Nucleus accumbens (tissue), 56 donors: Measurements from ENCODE around the gene SNX9.
"Not testable (repeated sequence)": the region's sequence is repeated elsewhere in the genome, so short reads cannot be mapped to it uniquely, and the experiment has no call there.

Experiments used
- DNase-seq, 56 donors: peaks; one replicate each; lab custom pipeline; 2025; lab: John Stamatoyannopoulos, UW

Gene SNX9

DNA sequence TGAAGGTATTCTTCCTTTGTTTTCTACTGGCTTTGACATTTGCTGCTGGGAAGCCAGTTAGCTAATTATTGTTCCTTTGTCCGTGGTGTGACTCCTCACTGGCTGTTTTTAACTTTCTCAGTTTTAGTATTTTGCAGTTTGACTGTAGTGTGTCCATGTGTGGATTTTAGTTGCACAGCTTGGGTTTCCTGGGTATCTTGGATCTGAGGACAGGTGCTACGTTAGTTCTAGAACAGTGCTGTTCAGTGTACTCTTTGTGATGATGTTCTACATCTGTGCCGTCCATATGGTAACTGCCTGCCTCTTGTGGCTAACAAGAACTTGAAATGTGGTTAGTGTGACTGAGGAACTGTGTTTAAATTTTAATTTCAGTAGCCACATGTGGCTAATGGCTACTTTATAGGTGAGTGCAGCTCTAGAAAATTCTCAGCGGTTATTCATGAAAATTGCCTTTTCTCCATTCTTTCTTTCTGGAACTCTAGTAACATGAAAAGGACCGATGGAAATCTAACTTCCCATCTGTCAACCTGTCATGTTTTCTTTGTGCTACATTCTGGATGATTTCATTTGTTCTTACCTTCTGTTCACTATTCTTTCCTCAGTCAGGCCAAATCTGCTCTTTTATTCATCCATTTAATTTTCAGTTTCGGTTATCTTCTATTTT lies 7.4 kb downstream of the SNX9 start:
- peak in 3 of 56 donors; percentile 23 to 37 (median 32) for DNase-seq

- DNase-seq = no peak
Measured at GRCh38 chr6:157831018-157831369, 7.9 kb downstream of the SNX9 start.

DNA sequence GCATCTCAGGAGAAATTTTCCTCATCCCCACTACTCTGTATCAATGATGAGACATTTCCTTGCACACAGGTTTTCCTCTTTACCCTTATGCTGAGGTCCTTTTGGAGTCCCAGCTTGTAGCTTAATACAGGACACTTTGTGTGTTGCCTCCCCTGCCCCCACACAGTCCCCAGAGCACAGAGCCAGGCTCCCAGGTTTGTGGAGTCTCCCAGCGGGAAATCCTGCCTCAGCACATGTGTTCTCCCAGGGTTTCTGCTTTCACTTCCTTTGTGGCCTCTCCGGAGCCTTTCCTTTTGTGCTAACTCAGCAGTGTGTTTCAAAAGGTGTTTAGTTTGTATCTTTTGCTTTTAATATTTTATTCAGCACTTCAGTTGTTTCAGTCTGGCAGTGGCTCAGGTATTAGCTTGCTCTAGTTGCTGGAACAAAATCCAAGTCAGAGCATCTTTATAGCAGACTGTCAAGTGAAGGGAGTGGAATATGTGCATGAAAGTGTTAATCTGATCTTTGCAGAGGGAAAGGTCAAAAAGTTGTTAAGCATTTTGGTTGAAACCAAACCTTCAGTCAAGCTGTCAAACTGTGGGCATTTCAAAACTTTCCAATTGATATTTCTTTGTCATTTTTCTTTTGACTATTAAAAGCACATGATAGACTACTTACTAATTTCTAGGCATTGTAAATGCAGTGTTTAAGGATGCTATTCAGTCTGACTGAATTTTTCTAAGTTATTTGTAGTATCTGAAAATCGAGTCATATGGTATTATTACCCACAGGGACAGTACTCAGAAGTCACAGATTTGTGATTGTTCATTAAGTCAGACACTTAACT lies 8.6 kb downstream of the SNX9 start:
- DNase-seq = no peak

DNA sequence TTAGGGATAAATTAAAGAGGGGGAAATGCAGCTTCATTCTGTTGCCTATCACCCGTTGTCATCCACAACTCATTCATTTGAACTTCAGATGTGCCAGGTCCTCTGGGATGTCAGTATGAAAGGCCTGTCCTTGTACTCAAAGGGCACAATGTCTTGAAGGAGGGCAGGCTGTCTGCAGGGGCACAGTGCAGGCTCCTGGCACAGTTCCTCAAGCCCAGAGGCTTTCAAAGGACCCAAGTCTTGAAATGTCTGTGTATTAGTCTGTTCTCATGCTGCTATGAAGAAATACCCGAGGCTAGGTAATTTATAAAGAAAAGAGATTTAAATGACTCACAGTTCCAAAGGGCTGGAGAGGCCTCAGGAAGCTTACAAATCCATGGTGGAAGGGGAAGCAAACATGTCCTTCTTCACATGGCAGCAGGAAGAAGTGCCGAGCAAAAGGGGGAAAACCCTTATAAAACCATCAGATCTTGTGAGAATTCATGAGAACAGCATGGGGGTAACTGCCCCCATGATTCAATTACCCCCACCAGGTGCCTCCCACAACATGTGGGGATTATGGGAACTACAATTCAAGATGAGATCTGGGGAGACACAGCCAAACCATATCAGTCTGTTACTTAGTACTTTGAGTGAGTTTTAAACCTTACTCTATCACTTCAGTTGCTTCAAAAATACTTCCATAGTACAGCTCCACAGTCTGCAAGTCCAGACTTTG lies 9.4 kb downstream of the SNX9 start:
- DNase-seq = no peak

DNA sequence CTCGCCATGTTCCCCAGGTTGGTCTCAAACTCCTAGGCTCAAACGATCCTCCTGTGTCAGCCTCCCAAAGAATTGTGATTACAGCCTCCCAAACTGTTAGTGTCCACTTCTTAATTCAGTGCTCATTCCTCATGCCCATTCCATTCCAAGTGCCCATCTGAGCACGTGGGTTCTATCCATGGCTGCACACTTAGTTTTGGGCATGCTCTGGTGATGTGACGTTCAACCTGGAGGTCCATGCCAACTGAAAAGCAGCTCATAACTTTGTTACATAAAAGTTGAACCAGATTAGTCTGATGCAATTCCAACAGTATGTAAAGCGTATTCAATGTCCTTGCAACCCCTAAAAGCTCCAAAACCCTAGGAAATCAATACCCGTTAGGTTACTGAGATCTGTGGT lies 11.5 kb downstream of the SNX9 start:
- DNase-seq = no peak

DNA sequence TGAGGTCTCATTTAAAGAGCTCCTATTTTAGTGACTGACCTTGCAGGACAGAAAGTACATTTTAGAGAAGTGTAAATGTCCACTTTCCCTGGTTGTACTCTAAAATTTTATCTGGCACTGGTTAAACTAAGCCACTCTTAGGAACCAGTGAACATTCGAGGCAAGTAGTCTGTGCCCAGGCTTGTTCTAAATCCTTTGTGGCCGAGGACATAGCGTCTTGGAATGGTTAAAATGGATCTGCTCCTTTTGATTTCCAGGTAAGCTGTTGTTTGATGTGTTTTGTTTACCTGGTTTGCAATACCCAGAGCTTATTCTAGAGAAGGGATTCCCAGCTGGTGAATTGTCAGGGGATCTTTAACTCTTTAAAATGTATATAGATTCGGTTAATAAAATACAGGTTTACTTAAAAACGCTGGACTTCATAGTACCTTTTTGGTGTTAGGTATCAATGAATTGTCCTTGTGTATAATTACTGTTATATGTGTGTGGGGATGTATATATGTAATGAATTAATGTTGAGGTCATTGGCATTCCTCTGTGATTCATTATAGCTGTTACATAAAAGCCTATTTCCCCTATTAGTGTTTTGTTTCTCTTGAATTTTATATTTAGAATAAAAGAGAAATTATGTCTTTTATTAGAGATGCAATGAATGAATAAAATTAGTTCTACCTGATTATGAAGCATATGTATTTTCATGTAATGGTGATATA lies 15.8 kb downstream of the SNX9 start:
- no peak for DNase-seq

GRCh38 chr6:157839606-157840005 lies 16.6 kb downstream of the SNX9 start:
- no peak for DNase-seq

- DNase-seq = no peak
Measured at GRCh38 chr6:157840261-157840660, 17.2 kb downstream of the SNX9 start.

DNA sequence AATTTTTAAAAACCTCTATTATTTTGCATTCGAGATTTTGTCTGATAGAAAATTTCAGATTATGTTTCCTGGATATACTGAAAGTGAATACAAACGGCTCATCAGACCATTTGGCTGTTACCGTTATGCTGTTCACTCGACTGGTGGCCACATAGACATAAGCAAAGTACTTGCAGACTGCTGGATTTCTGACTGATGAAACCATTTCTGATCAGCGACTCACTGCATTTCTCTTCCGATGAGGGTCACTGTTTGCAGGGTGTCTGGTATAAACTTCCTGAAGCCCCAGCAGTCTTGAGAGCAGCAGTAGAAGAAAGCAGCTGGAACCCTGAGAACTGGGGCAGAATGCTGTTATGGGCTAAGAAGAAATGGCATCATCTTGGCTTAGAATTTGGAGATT lies 17.7 kb downstream of the SNX9 start:
- no peak for DNase-seq

DNA sequence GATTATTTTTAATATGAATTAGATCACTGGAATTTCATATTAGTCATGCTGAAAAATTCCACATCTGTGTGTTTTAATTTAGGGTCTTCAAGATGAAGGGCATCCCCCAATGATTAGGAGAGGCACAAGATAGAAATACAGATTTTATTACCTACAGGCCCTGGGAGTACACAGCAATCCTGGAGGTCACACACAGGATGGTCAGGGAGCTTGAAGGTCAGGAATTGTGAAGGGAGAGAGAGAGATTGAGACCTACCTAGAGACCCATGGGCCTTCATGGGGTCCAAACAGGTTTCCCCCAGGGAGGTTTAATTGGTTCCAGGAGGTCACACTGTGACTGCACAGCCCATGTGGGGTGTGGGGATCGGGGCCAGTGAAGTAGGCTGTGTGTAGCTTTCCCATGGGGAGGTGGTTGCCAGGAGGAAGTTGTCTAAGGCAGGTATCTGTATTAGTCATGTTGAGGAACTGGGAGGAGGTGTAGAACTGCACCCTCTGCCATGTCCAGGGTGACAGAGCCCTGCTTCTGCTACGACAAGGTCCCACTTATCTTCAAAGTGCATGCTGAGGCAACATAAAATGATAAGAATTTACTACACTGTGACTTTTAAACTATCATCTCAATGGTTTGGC lies 18.3 kb downstream of the SNX9 start:
- DNase-seq = no peak

DNA sequence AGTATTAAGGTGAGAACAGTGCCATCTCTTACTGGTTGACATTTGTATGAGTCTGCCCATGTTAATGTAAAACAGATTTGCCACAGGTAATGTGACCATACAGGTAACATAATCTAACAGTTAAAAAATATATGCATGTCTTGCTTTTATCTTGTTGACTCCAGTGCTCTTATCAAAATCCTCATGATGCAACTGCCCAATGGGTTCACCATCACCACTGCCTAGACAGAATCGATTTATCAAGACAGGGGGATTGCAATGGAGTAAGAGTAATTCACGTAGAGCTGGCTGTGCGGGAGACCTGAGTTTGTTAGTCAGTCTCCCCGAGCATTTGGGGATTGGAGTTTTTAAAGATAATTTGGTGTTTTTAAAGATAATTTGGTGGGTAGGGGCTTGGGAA lies 19.2 kb downstream of the SNX9 start:
- no peak for DNase-seq

- DNase-seq = not testable (repeated sequence)
Measured at GRCh38 chr6:157844196-157844595, 21.1 kb downstream of the SNX9 start.

- DNase-seq = no peak
Measured at GRCh38 chr6:157845493-157846259, 22.6 kb downstream of the SNX9 start.

DNA sequence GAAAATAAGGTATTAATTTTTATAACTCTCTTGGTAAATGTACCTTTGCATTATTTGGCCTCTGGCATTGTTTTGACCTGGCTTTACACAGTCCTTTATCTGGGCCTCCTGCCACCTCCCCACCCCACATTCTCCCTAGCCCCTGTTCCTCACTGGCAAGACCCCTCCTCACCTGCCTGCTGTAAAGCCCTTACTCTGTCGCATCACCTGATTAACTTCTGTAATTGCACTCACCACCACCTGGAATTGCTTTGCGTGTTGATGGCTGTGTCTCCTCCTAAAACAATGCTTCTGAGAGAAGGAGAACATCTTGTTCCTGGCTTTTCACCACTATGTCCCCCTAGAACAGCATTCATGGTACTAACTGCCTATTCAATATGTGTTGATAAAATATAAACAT lies 24.8 kb downstream of the SNX9 start:
- no peak for DNase-seq

GRCh38 chr6:157848693-157849092 lies 25.6 kb downstream of the SNX9 start:
- DNase-seq = no peak

DNA sequence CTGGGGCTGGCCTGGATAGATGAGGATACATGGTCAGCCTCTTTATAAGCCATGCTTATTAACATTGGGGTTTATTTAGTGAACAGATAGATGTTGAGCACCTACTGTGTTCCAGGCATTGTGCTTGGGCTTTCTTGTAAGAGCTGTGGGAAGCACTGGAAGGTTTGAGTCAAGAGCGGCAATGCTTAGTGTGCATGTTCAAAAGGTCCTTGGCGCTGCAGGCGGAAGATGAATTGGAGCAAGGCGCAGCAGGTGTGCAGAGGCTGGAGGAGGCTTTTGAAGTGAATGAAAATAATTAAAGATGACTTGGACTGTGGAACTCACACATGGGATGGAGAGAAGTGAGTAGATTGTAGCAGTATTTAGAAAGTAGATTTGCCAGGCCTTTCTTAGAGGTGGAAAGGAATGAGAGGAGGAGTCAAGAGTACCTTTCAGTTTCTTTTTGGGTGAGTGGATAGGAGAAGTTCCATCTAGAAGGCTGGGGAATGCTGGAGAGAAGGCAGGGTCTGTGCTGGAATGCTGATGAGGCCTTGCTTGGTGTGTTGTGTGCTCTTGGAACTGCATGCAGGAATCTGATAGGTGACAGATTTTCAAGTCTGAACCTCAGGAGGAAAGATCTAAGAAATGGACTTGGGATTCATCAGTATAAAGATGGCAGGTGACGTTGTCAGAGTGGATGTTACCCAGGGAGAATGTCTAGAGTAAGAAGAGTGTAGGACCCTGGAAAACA lies 26.4 kb downstream of the SNX9 start:
- no peak for DNase-seq

- no peak for DNase-seq
Measured at GRCh38 chr6:157850030-157850429, 27.0 kb downstream of the SNX9 start.

DNA sequence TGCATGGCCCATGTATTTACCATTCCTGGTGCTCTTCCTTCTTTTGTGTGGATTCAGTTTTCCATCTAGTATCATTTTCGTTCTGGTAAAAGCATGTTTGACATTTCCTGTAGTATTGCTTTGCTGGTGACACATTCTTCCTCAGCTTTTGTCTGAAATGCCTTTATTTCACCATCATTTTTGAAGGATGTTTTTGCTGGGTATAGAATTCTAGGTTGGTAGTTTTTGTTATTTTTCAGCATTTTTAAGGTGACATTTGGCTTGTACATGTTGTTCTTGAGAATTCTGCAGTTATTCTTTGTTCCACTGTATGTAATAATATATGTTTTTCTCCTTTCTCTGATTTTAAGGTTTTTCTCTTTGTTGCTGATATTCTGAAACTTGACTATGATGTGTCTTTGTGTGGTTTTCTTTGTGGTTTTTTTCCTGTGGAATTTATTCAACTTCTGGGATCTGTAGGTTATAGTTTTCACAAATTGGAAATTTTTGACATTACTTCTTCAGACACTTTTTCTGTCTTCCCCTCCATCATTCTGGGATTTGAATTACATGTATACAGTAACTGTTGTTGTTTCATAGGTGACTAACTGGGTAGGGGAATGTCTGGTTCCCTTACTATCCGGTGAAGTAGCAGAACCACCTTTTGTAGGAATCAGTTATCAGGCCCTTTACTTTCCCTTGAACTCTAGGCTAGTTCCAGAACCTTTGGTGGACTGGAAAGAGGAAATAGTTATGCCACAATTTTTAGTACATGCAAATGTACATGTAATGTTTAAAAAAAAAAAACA lies 30.2 kb downstream of the SNX9 start:
- no peak for DNase-seq
